SK-N-SH treated with all-trans-retinoic acid at 6 μM for 48 hours (cell line): ENCODE measurements around the gene RASL12.

ENCODE experiments used
- ATAC-seq: fragments of 200-7000 bp; cut with Tn5 transposase; 3 replicates; pipeline ENCODE4 v1.9.1; 2020; ENCODE audit warnings: mild to moderate bottlenecking, moderate library complexity
- ARNTL ChIP-seq: fragments of 450-650 bp; formaldehyde crosslinking; IDR thresholded peaks from 2 replicates; pipeline ENCODE4 v1.5.0; 2020; ENCODE audit warnings: low read depth, mild to moderate bottlenecking, moderate library complexity, borderline replicate concordance
- BACH2 ChIP-seq: fragments of 250-450 bp; sonication (Bioruptor Pico); IDR thresholded peaks from 2 replicates; pipeline ENCODE4 v1.9.0; 2021; ENCODE audit warnings: mild to moderate bottlenecking, borderline replicate concordance
- ESRRG ChIP-seq: fragments of 250-450 bp; sonication (Bioruptor Pico); IDR thresholded peaks from 2 replicates; pipeline ENCODE4 v1.6.1; 2021; ENCODE audit warnings: mild to moderate bottlenecking
- ISL1 ChIP-seq: fragments of 250-450 bp; sonication (Bioruptor Pico); IDR thresholded peaks from 2 replicates; pipeline ENCODE4 v2.1.2; 2022; ENCODE audit warnings: mild to moderate bottlenecking, moderate library complexity
- OSR1 ChIP-seq: fragments of 250-450 bp; sonication (Bioruptor Pico); IDR thresholded peaks from 2 replicates; pipeline ENCODE4 v1.8.0; 2022; ENCODE audit warnings: moderate library complexity, mild to moderate bottlenecking, inconsistent platforms
- TCF4 ChIP-seq: fragments of 250-450 bp; sonication (Bioruptor Pico); IDR thresholded peaks from 2 replicates; pipeline ENCODE4 v1.8.0; 2021; ENCODE audit warnings: mild to moderate bottlenecking, moderate library complexity, borderline replicate concordance
- TOX ChIP-seq: fragments of 250-450 bp; sonication (Bioruptor Pico); IDR thresholded peaks from 2 replicates; pipeline ENCODE4 v1.8.0; 2021; ENCODE audit warnings: mild to moderate bottlenecking, moderate library complexity, borderline replicate concordance
- ZFP3 ChIP-seq: fragments of 250-450 bp; sonication (Bioruptor Pico); IDR thresholded peaks from 2 replicates; pipeline ENCODE4 v1.5.0; 2020; ENCODE audit warnings: mild to moderate bottlenecking, moderate library complexity
- ZFP30 ChIP-seq: fragments of 450-650 bp; formaldehyde crosslinking; IDR thresholded peaks from 2 replicates; pipeline ENCODE4 v1.5.0; 2022; ENCODE audit warnings: mild to moderate bottlenecking, moderate library complexity
- ZNF565 ChIP-seq: fragments of 450-650 bp; formaldehyde crosslinking; conservative IDR thresholded peaks from 2 replicates; pipeline ENCODE4 v1.5.0; 2020; ENCODE audit warnings: low read depth, mild to moderate bottlenecking, moderate library complexity
- ZNF70 ChIP-seq: fragments of 450-650 bp; formaldehyde crosslinking; IDR thresholded peaks from 2 replicates; pipeline ENCODE4 v1.5.0; 2020; ENCODE audit warnings: mild to moderate bottlenecking, moderate library complexity
- ZNF8 ChIP-seq: fragments of 450-650 bp; formaldehyde crosslinking; IDR thresholded peaks from 2 replicates; pipeline ENCODE4 v1.5.0; 2020; ENCODE audit warnings: mild to moderate bottlenecking, moderate library complexity
- TF ChIP-seq, protein P1 (sequence below): fragments of 250-450 bp; sonication (Bioruptor Pico); IDR thresholded peaks from 2 replicates; pipeline ENCODE4 v1.5.0; 2020; ENCODE audit warnings: mild to moderate bottlenecking, moderate library complexity
- TF ChIP-seq, protein P2 (sequence below): fragments of 250-450 bp; sonication (Bioruptor Pico); IDR thresholded peaks from 2 replicates; pipeline ENCODE4 v1.5.1; 2020; ENCODE audit warnings: low read depth, mild to moderate bottlenecking, moderate library complexity
- TF ChIP-seq, protein P3 (sequence below): fragments of 250-450 bp; sonication (Bioruptor Pico); IDR thresholded peaks from 2 replicates; pipeline ENCODE4 v1.8.0; 2021; ENCODE audit warnings: low read depth, mild to moderate bottlenecking, moderate library complexity, borderline replicate concordance
- TF ChIP-seq, protein P4 (sequence below): fragments of 250-450 bp; sonication (Bioruptor Pico); IDR thresholded peaks from 2 replicates; pipeline ENCODE4 v1.8.0; 2020; ENCODE audit warnings: mild to moderate bottlenecking, moderate library complexity, borderline replicate concordance

Gene RASL12

DNA sequence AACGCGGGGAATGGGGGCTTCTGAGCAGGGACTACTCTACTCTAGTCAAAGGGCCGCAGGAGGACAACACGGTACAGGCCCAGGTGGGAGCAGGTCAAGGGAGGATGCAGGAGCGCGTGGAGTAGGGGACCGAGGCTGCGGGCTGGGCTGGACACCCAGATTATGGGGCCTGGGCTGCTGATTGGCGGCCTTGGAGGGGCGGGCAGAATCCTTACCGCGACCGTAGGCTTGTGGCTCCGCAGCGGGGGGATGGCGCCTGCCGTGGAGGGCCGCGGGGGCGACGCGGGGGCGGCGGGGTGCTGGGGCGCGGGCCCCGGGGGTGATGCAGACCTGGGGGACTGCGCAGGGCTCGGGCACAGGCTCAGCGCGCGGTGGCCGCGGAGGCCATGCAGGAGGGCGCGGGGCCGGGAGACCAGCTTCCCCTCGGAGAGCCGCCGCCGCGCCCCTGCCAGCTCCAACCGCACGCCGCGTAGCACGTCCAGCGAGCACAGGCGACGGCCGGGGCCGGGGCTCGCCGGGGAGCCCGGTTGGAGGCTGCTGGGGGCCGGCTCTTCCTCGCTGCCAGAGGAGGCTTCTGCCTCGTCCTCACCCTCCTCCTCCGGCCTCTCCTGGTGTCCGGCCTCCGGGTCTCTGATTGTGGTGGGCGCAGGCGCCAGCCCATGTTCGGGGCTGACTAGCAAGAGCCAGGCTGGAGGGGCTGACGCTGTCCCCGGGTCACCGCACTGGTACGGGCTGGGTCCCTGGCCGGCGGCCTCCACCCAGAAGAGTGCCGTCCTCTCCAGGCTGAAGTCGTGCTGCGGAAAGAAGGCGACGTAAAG is 34.3 kb upstream of the RASL12 start:
- ATAC-seq = peak; percentile 24; the same call in 2 of the 3 replicates
- TF ChIP-seq ZNF8 (CRISPR knock-in tag) (no peak), ZFP3 (CRISPR knock-in tag) (no peak), ESRRG (CRISPR knock-in tag) (no peak), OSR1 (no peak)
- TF ChIP-seq, protein P1, sequence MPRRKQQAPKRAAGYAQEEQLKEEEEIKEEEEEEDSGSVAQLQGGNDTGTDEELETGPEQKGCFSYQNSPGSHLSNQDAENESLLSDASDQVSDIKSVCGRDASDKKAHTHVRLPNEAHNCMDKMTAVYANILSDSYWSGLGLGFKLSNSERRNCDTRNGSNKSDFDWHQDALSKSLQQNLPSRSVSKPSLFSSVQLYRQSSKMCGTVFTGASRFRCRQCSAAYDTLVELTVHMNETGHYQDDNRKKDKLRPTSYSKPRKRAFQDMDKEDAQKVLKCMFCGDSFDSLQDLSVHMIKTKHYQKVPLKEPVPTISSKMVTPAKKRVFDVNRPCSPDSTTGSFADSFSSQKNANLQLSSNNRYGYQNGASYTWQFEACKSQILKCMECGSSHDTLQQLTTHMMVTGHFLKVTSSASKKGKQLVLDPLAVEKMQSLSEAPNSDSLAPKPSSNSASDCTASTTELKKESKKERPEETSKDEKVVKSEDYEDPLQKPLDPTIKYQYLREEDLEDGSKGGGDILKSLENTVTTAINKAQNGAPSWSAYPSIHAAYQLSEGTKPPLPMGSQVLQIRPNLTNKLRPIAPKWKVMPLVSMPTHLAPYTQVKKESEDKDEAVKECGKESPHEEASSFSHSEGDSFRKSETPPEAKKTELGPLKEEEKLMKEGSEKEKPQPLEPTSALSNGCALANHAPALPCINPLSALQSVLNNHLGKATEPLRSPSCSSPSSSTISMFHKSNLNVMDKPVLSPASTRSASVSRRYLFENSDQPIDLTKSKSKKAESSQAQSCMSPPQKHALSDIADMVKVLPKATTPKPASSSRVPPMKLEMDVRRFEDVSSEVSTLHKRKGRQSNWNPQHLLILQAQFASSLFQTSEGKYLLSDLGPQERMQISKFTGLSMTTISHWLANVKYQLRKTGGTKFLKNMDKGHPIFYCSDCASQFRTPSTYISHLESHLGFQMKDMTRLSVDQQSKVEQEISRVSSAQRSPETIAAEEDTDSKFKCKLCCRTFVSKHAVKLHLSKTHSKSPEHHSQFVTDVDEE (CRISPR knock-in tag) = no peak
- TF ChIP-seq, protein P2, sequence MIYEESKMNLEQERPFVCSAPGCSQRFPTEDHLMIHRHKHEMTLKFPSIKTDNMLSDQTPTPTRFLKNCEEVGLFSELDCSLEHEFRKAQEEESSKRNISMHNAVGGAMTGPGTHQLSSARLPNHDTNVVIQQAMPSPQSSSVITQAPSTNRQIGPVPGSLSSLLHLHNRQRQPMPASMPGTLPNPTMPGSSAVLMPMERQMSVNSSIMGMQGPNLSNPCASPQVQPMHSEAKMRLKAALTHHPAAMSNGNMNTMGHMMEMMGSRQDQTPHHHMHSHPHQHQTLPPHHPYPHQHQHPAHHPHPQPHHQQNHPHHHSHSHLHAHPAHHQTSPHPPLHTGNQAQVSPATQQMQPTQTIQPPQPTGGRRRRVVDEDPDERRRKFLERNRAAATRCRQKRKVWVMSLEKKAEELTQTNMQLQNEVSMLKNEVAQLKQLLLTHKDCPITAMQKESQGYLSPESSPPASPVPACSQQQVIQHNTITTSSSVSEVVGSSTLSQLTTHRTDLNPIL (CRISPR knock-in tag) = no peak
- TF ChIP-seq, protein P3, sequence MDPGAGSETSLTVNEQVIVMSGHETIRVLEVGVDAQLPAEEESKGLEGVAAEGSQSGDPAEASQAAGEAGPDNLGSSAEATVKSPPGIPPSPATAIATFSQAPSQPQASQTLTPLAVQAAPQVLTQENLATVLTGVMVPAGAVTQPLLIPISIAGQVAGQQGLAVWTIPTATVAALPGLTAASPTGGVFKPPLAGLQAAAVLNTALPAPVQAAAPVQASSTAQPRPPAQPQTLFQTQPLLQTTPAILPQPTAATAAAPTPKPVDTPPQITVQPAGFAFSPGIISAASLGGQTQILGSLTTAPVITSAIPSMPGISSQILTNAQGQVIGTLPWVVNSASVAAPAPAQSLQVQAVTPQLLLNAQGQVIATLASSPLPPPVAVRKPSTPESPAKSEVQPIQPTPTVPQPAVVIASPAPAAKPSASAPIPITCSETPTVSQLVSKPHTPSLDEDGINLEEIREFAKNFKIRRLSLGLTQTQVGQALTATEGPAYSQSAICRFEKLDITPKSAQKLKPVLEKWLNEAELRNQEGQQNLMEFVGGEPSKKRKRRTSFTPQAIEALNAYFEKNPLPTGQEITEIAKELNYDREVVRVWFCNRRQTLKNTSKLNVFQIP (CRISPR knock-in tag) = no peak
- TF ChIP-seq, protein P4, sequence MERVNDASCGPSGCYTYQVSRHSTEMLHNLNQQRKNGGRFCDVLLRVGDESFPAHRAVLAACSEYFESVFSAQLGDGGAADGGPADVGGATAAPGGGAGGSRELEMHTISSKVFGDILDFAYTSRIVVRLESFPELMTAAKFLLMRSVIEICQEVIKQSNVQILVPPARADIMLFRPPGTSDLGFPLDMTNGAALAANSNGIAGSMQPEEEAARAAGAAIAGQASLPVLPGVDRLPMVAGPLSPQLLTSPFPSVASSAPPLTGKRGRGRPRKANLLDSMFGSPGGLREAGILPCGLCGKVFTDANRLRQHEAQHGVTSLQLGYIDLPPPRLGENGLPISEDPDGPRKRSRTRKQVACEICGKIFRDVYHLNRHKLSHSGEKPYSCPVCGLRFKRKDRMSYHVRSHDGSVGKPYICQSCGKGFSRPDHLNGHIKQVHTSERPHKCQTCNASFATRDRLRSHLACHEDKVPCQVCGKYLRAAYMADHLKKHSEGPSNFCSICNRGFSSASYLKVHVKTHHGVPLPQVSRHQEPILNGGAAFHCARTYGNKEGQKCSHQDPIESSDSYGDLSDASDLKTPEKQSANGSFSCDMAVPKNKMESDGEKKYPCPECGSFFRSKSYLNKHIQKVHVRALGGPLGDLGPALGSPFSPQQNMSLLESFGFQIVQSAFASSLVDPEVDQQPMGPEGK (CRISPR knock-in tag) = no peak

DNA sequence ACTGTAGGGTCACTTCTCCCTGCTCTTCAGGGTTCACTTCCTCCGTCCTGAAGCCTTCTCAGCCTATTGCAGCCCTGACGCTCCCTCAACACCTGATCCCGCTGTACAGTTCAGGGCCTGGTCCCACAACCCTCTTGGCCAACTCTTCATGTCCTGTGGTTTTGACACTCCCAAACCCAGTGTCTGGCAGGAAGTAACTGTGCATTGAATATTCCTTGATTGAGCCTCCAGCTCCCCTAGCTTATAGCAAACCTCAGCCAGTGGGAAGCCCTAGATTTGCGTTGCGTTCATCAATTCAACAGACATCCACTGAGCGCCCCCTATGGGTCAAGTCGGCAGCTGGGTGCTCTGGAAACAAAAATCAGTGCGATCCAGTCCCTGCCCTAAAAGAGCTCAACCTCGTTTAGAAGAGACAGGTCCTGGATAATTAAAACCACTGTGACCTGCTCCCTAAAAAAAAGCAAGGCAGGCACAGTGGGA is 33.7 kb upstream of the RASL12 start:
- ATAC-seq = peak; percentile 66
- TF ChIP-seq, protein P1 (CRISPR knock-in tag) = no peak
- TF ChIP-seq ARNTL (CRISPR knock-in tag) (no peak), ISL1 (CRISPR knock-in tag) (no peak), TCF4 (CRISPR knock-in tag) (no peak), ESRRG (CRISPR knock-in tag) (no peak), TOX (CRISPR knock-in tag) (no peak), BACH2 (CRISPR knock-in tag) (no peak), ZNF8 (CRISPR knock-in tag) (no peak), ZNF70 (no peak), ZNF565 (no peak), ZFP3 (CRISPR knock-in tag) (no peak), ZFP30 (no peak)
- TF ChIP-seq, protein P2 (CRISPR knock-in tag) = no peak
